ENCODE results near the gene HCCS.

Gene HCCS

DNA sequence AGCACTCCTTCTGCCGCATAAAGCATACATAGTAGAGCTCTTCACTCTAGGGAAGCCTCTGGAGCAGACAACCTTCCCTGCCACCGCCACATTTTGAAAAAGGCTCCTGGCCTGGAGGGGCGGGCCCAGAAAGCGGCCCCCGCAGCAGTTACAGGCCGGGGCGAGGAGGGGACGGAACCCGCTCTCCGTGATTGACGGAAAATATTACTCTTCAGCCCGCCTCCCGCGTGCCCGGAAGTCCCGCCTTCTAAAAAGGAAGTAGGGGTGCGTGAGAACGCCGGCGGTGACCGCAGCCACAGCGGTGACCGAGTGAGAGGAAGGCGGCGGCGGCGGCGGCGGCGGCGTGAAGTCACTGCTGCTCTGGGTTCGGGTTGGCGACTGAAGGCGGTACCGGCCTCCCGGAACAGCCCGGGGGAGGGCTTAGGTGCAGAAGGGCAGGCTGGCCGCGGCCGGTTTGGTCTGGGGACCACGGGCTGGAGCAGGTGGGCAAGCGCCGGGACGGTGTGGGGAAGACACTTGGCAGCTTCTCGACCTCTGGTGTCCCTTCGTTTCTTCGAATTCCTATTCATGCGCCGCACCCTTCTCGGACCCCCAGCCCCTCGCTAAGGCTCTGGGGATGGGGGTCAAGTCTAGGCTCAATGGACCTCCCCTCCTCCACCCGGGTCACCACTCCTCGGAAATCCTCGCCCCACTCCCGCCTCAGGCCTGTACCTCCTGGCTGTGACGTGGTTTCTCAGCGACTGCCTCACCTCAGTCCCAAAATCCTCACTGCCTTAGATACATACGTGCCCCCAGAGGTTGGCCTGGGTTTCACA is at the start of gene HCCS:
TSS of gene HCCS (plus strand) at position 296 of the 815 bp plus-strand sequence. CDS start 729 bp downstream, outside the sequence.
- DNase-seq (ENCODE audit: low spot score) = peak; percentile 88

GRCh38 chrX:11064276-11064675 is 46.9 kb upstream of the HCCS start:
- no peak for DNase-seq (ENCODE audit: low spot score)

- peak; percentile 65 for DNase-seq (ENCODE audit: low spot score)
These were observed 46.1 kb upstream of the HCCS start for GRCh38 chrX:11064851-11065600.

DNA sequence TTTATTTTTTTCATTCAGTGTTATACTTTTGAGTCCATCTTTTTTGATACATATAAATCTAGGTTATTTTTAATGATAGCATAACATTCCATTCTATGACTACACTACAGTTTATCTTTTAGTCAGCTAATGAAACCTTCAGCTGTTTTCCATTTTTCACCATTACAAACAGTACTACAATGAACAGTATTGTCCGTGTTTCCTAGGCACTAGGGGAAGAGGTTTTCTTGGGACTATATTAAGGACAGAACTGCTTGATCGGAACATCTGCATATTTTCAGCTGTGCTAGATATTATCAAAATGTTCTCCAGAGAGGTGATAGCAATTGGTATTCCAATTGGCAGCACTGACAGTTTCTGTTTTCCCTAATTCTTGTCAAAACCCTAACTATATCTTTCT is 44.3 kb upstream of the HCCS start:
- no peak for DNase-seq (ENCODE audit: low spot score)

- no peak for DNase-seq (ENCODE audit: low spot score)
These were observed 37.8 kb upstream of the HCCS start for GRCh38 chrX:11073381-11073780.

DNA sequence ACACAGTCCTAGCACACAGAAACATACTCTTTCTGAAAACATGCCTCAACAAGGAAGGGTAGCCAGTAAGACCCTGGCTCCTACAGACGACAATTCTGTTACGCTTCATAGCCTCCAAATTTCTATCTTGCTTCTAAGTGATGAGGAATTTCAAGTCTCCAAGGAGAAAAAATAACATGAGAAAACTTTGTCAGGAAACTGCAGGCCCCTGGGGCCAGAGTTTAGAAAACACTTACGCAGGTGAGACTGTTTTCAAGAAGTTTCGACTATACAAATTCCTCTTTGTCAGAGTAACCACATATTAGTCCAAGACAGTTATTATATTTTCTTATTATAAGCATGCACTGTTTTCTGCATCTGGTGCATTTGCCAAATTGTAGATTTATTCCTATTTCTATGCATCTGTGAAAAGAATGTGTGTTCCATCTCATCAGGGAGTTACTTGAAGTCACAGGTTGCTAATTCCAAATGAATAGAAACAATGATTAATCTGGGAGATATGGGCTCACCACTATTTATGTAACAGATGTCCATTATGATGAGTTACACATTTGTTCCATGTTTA is 30.3 kb upstream of the HCCS start:
- DNase-seq (ENCODE audit: low spot score) = no peak

DNA sequence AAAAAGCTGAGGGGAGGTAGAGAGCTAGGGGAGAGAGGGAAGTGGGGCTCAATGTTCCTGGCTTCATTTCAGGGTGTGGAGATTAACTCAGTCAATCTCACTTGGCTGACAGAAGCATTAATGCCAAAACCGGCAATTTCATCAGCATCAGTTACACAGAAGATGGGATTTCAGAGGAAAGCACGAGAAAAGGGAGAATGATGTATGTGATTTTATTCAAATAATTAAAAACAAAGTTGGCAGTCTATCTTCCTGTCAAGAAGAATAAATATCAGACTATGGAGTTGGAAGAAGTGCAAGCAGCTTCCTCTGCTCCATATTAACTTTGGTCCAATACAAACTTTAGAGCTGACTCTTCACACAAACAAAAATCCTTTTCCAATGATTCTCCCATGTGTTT is 29.6 kb upstream of the HCCS start:
- no peak for DNase-seq (ENCODE audit: low spot score)

DNA sequence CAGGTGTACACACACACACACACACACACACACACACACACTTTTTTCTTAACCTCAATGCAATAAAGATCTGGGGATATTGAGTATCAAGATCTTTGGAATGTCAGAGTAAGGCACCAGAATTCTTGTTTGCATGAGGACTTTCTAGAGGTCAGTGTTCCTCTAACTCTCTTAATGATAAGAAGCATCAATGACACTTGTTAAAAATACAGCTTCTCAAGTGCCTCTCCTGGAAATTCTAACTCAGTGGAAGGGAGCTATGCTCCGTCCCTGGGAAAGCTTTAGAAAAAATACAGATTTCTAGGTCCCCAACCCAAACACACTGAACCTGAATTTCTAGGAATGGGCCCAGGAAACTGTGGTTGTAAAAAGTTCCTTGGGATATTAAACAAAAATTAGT is 25.8 kb upstream of the HCCS start:
- no peak for DNase-seq (ENCODE audit: low spot score)

DNA sequence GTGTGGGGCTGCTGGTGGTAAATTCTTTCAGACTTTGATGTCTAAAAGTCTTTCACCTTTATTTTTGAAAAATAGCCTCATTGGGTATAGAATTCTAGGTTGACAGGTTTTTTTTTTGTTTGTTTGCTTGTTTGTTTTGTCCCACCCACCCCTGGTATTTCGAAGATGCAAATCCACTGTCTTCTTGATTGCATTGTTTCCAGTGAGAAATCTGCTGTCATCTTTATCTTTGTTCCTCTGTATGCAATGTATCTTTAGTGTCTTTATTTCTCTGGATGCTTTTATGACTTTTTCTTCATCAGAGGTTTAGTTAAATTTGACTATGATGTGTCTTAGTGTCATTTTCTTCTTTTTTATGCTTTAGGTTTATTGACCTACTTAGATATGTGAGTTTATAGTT is 21.3 kb upstream of the HCCS start:
- DNase-seq (ENCODE audit: low spot score) = no peak

GRCh38 chrX:11097933-11098332 is 13.2 kb upstream of the HCCS start:
- no peak for DNase-seq (ENCODE audit: low spot score)

GRCh38 chrX:11099465-11099864 is 11.7 kb upstream of the HCCS start:
- DNase-seq (ENCODE audit: low spot score) = no peak

- peak; percentile 60 for DNase-seq (ENCODE audit: low spot score)
These were observed 10.7 kb upstream of the HCCS start for GRCh38 chrX:11100281-11101035.

GRCh38 chrX:11103006-11103405 is 8.1 kb upstream of the HCCS start:
- DNase-seq (ENCODE audit: low spot score) = no peak

GRCh38 chrX:11103751-11104150 is 7.4 kb upstream of the HCCS start:
- DNase-seq (ENCODE audit: low spot score) = no peak

- DNase-seq (ENCODE audit: low spot score) = peak; percentile 6
These were observed 6.1 kb upstream of the HCCS start for GRCh38 chrX:11105080-11105479.

DNA sequence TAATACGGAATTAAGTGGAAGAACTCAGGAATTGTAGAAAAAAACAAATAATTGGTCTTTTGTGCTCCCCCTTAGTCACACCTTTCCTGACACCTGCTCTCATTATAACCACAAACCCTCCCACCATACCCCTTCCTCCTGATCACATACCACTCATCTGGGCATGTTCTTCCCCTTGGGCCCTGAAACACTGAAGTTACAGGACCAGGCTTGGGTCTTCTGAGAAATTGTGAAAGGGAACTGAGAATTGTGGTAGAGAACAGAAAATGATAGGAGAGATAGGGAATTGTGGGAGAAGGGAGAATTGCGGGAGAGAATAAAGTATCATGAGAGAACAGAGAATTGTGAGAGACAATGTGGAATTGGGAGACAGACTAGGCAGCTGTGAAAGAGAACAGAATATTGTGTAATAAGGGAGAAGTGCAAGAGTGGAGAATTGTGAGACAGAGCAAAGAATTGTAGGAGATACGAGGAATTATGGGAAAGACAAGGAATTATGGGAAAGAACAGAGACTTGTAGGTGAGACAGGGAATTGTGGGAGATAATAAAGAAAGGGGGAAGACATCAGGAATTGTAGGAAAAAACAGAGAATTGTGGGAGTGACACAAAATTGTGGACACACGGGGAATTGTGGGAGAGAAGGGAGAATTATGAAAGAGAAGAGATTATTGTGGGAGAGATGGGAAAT is 2.7 kb upstream of the HCCS start:
- no peak for DNase-seq (ENCODE audit: low spot score)

- DNase-seq (ENCODE audit: low spot score) = no peak
These were observed 1.2 kb upstream of the HCCS start for GRCh38 chrX:11109968-11110367.

DNA sequence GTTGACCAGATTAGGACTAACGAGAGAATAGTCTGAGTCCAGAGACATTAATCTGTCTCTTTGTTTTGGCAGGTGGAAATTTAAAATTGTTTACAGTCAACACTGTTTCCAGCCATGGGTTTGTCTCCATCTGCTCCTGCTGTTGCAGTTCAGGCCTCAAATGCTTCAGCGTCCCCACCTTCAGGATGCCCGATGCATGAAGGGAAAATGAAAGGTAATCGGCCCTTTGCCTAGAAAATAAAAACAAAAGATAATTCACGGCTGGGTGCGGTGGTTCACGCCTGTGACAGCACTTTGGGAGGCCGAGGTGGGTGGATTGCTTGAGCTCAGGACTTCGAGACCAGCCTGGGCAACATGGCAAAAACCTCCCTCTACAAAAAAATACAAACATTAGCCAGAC is 815 bp downstream of the HCCS start:
- DNase-seq (ENCODE audit: low spot score) = no peak

DNA sequence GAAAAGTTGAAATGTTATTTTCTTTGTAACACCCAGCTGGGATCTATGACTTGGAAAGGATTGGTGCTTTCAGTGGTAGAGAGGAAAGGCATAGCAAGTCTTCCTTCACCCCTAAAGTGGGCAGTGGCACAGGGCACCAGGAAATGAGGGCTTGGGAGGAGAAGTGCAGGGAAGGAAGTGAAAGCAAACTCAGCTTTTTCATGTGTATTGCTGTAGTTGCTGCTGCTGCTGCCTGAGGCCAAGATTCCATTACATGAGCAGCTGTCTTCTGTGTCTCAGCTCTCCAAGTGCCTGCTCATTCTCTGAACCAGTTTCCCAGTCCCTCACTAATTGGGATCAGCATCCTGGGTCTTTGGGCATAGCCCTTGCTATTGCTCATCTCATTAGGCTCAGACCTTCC is 2.6 kb downstream of the HCCS start:
- DNase-seq (ENCODE audit: low spot score) = no peak

DNA sequence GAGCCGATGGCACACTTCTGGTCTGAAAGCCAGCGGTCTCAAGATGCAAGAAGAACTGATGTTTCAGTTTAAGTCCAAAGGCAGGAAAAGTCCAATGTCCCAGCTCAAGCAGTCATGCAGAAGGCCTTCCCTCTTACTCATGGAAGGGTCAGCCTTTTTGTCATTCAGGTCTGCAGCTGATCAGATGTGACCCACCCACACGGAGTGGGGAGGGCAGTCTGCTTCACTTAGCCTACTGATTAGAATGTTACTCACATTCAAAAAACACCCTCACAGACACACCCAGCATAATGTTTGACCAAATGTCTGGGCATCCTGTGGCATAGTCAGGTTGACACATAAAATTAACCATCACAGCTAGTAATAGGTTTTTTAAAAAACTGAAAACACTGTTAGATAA is 6.6 kb downstream of the HCCS start:
- no peak for DNase-seq (ENCODE audit: low spot score)

DNA sequence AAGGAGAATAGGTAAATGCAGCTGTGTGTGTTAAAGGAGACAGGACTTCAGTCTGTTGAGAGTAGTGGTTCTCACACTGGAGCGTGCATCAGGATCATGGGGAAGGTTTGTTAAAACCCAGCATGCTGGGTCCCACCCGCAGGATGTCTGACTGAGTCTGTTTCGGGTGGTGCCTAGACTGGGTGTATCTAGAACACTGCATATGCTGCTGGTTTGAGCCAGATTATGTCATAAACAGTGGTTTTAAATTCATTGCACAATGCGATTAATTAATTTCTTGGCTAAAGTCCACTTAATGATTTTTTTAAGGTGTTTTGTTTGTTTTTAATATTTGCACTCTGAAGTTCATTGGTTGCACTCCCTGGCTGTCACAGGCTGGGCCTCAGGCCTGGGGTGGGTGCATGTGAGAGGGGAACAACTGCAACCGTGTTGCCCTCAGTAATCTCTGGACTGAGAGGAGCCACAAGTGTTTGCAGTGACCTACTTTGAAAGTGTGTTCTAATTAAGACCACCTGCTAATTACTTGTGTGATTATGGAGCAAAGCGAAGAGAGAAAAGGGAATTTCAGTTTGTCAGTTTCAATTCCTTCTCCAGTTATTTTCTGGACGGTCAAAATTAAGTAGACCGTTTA is 8.3 kb downstream of the HCCS start:
- DNase-seq (ENCODE audit: low spot score) = no peak

Data from AG08395 (cell line).